Neural cell (in vitro differentiated cells): Measurements from ENCODE around the gene MPC1L. TPM values are rescaled to one million over a fixed set of nuclear protein-coding genes. Genes with fewer than 3 reads are reported as not detected.

ENCODE experiments used
- H2AFZ ChIP-seq: fragments of 200-600, 300-800 bp; sonication (generic), shearing (Covaris generic); 2 replicates; pipeline ENCODE4 v1.6.0; 2014; ENCODE audit warnings: low read depth, mild to moderate bottlenecking, antibody characterized with exemption, low read length, moderate library complexity
- H3F3A ChIP-seq: fragments of 200-600 bp; shearing (Covaris generic); 2 replicates; pipeline ENCODE4 v1.6.1; 2016; ENCODE audit warnings: mild to moderate bottlenecking, moderate library complexity, mixed read lengths, antibody characterized with exemption, low read length; ENCODE audit not compliant: insufficient read depth, poor library complexity, severe bottlenecking
- H3K27ac ChIP-seq: fragments of 200-600, 300-800 bp; sonication (generic), shearing (Covaris generic); 2 replicates; pipeline ENCODE4 v1.5.1; 2014; ENCODE audit warnings: mild to moderate bottlenecking, low read length, moderate library complexity
- H3K27me3 ChIP-seq: fragments of 300-800, 200-600 bp; sonication (generic), shearing (Covaris generic); 2 replicates; pipeline ENCODE4 v1.6.0; 2014; ENCODE audit warnings: mild to moderate bottlenecking, low read depth, low read length, moderate library complexity; ENCODE audit not compliant: insufficient read depth
- H3K36me3 ChIP-seq: fragments of 300-800, 200-600 bp; sonication (generic), shearing (Covaris generic); 2 replicates; pipeline ENCODE4 v1.5.1; 2014; ENCODE audit warnings: mild to moderate bottlenecking, antibody characterized with exemption, low read length, moderate library complexity; ENCODE audit not compliant: insufficient read depth
- H3K4me2 ChIP-seq: fragments of 300-800, 200-600 bp; sonication (generic), shearing (Covaris generic); 2 replicates; pipeline ENCODE4 v1.6.0; 2014; ENCODE audit warnings: mild to moderate bottlenecking, low read length
- H3K4me3 ChIP-seq: fragments of 300-800, 200-600 bp; sonication (generic), shearing (Covaris generic); 2 replicates; pipeline ENCODE4 v1.5.1; 2014; ENCODE audit warnings: mild to moderate bottlenecking, low read length, moderate library complexity
- H3K79me2 ChIP-seq: fragments of 200-600 bp; shearing (Covaris generic); replicated peaks from 2 replicates; pipeline ENCODE4 v1.6.0; 2014; ENCODE audit warnings: mild to moderate bottlenecking, low read length, moderate library complexity; ENCODE audit not compliant: insufficient read depth
- H3K9ac ChIP-seq: fragments of 300-800, 200-600 bp; sonication (generic), shearing (Covaris generic); 2 replicates; pipeline ENCODE4 v1.6.1; 2016; ENCODE audit warnings: mild to moderate bottlenecking, low read length, mixed read lengths
- H3K9me2 ChIP-seq: fragments of 200-600 bp; shearing (Covaris generic); 2 replicates; pipeline ENCODE4 v1.6.1; 2016; ENCODE audit warnings: mild to moderate bottlenecking, low read length, mixed read lengths; ENCODE audit not compliant: insufficient read depth
- H3K9me3 ChIP-seq: fragments of 200-600, 300-800 bp; sonication (generic), shearing (Covaris generic); 2 replicates; pipeline ENCODE4 v1.6.1; 2016; ENCODE audit warnings: mild to moderate bottlenecking, mixed run types, low read length, moderate library complexity, mixed read lengths
- H4K20me1 ChIP-seq: fragments of 200-600 bp; shearing (Covaris generic); 2 replicates; pipeline ENCODE4 v1.6.1; 2016; ENCODE audit warnings: mild to moderate bottlenecking, mixed run types; ENCODE audit not compliant: insufficient read depth
- EP300 ChIP-seq: fragments of 450-650 bp; conservative IDR thresholded peaks from 2 replicates; pipeline ENCODE4 v1.6.1; 2014; ENCODE audit warnings: antibody characterized with exemption, mild to moderate bottlenecking, moderate library complexity; ENCODE audit not compliant: poor library complexity, severe bottlenecking
- EZH2 ChIP-seq: fragments of 200-600, 300-800 bp; shearing (Covaris generic), sonication (generic); IDR thresholded peaks from 2 replicates; pipeline ENCODE4 v1.6.1; 2014; ENCODE audit warnings: antibody characterized with exemption, low read length, borderline replicate concordance, mild to moderate bottlenecking; ENCODE audit not compliant: insufficient read depth, poor library complexity, severe bottlenecking
- MXI1 ChIP-seq: fragments of 450-650 bp; conservative IDR thresholded peaks from 2 replicates; pipeline ENCODE4 v1.6.1; 2014; ENCODE audit warnings: antibody characterized with exemption, mild to moderate bottlenecking; ENCODE audit not compliant: poor library complexity, severe bottlenecking
- POLR2AphosphoS5 ChIP-seq: IDR thresholded peaks from 2 replicates; pipeline ENCODE4 v1.6.1; 2012
- RAD21 ChIP-seq: fragments of 450-650 bp; conservative IDR thresholded peaks from 2 replicates; pipeline ENCODE4 v1.6.1; 2014; ENCODE audit warnings: antibody characterized with exemption, mild to moderate bottlenecking, moderate library complexity
- REST ChIP-seq: IDR thresholded peaks from 2 replicates; pipeline ENCODE4 v1.6.1; 2012; ENCODE audit warnings: borderline replicate concordance
- SMC3 ChIP-seq: fragments of 450-650 bp; conservative IDR thresholded peaks from 2 replicates; pipeline ENCODE4 v1.6.1; 2014; ENCODE audit warnings: antibody characterized with exemption, mild to moderate bottlenecking, moderate library complexity; ENCODE audit not compliant: poor library complexity
- TAF1 ChIP-seq: IDR thresholded peaks from 2 replicates; pipeline ENCODE4 v1.6.1; 2012; ENCODE audit warnings: low read depth
- polyA plus RNA-seq: library from polyadenylated mRNA; depleted of rRNA; stranded (reverse); fragments of >200 nt; gene quantifications from 2 replicates; pipeline ENCODE4 v1.2.3, GENCODE V29; 2014
- TF ChIP-seq, protein P1 (sequence below): fragments of 450-650 bp; IDR thresholded peaks from 2 replicates; pipeline ENCODE4 v1.5.1; 2014; ENCODE audit warnings: antibody characterized with exemption, mild to moderate bottlenecking, moderate library complexity; ENCODE audit not compliant: poor library complexity, severe bottlenecking

Gene MPC1L
- polyA plus RNA-seq, 1 donor from 2014 or later = not detected

- H3F3A ChIP-seq = no peaks in the 10 kb centered on the region
- no peak overlapping the region for H2AFZ ChIP-seq
- H4K20me1 ChIP-seq = no peaks in the 10 kb centered on the region
- H3K27me3 ChIP-seq = no peaks in the 10 kb centered on the region
- H3K4me2 ChIP-seq = no peak overlapping the region
- no peaks in the 10 kb centered on the region for H3K36me3 ChIP-seq
- no peak overlapping the region for H3K4me3 ChIP-seq
- H3K9ac ChIP-seq = no peak overlapping the region
- no peaks in the 10 kb centered on the region for H3K9me3 ChIP-seq
- H3K79me2 ChIP-seq = no peaks in the 10 kb centered on the region
- no peaks in the 10 kb centered on the region for H3K9me2 ChIP-seq
- H3K27ac ChIP-seq = no peak overlapping the region
- TF ChIP-seq, protein P1, sequence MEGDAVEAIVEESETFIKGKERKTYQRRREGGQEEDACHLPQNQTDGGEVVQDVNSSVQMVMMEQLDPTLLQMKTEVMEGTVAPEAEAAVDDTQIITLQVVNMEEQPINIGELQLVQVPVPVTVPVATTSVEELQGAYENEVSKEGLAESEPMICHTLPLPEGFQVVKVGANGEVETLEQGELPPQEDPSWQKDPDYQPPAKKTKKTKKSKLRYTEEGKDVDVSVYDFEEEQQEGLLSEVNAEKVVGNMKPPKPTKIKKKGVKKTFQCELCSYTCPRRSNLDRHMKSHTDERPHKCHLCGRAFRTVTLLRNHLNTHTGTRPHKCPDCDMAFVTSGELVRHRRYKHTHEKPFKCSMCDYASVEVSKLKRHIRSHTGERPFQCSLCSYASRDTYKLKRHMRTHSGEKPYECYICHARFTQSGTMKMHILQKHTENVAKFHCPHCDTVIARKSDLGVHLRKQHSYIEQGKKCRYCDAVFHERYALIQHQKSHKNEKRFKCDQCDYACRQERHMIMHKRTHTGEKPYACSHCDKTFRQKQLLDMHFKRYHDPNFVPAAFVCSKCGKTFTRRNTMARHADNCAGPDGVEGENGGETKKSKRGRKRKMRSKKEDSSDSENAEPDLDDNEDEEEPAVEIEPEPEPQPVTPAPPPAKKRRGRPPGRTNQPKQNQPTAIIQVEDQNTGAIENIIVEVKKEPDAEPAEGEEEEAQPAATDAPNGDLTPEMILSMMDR = peak; percentile 72
- TF ChIP-seq SMC3 (peak; percentile 77), RAD21 (peak; percentile 79), TAF1 (no peak)
These were observed 28.5 kb downstream of the MPC1L start for GRCh38 chrX:40651620-40652223.

DNA sequence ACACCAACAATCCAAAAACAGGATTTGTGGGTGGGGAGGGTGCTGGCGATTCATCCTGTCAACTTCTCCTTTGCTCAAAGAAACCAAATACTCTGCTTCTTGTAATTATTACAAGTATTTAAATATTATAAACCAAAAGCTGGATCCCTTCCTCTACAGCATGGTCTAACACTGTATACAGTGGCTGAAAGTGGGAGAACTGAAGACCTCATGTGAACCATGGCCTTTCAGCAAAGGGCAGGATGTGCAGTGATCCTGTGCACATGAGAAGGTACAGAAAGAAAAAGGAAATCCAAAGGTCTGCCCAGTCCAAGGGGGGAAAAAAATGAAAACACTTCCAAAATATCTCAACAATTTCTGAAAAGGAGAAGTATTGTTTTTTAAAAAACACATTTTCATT is 29.4 kb downstream of the MPC1L start:
- no peak overlapping the region for H2AFZ ChIP-seq
- H3K79me2 ChIP-seq = no peaks in the 10 kb centered on the region
- H3K27ac ChIP-seq = no peak overlapping the region

More for the DNA sequence above, 29.4 kb downstream of the MPC1L start:
- no peaks in the 10 kb centered on the region for H3K27me3 ChIP-seq
- no peak overlapping the region for H3K4me3 ChIP-seq
- no peaks in the 10 kb centered on the region for H4K20me1 ChIP-seq
- H3K9me3 ChIP-seq = no peaks in the 10 kb centered on the region
- TF ChIP-seq EZH2 = no peak
- TF ChIP-seq SMC3 = no peak
- TF ChIP-seq, protein P1 = no peak
- no peak for TF ChIP-seq TAF1
- TF ChIP-seq REST = no peak
- TF ChIP-seq RAD21 = no peak
- TF ChIP-seq EP300 = no peak
- no peak for TF ChIP-seq POLR2AphosphoS5
- no peak for TF ChIP-seq MXI1
- H3K9ac ChIP-seq = no peak overlapping the region
- H3F3A ChIP-seq = no peaks in the 10 kb centered on the region
- H3K4me2 ChIP-seq = no peak overlapping the region
- no peaks in the 10 kb centered on the region for H3K36me3 ChIP-seq
- H3K9me2 ChIP-seq = no peaks in the 10 kb centered on the region
